Measurements from ENCODE around the gene COBL.

COBL gene

DNA sequence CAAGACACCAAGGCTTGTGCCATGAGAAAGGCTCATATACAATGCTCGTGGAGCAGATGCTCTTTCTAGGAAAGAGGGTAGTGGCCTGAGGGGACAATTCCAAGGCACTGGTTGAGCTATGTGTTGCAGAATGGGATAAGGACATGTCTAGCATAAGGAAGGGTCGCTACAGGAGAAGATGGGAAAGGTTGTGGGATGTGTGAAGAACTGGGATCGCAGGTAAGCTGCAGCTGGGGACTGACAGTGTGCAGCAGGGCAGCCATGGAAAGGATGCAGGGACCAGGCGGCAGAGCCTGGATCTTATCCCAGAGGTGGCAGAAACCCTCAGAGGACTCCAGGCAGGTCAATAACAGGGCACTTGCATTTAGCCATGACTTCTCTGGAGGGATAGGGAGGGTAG lies 56.1 kb downstream of the COBL start:
- peak overlapping the region; percentile 99 for H3K27ac ChIP-seq

DNA sequence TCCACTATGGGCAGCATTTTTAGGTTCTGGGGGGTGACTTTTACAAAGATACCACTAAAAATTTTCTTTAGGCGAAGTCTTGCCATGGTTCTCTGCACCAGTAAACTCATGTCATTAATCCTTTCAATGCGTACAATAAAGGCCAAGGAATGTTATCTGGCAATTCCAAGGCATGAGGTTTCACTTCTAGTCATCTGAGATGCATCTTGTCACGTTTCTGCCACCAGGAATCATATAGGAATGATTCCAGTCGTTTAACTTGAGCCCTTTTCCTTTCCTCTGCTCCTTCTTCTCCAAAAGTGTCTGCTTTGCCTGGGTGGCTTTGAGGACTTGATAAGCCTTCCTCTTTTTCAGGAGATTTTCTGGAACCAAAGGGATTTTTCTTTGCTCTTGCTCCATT lies 56.8 kb downstream of the COBL start:
- Histone ChIP-seq H3K9ac (no peak overlapping the region), H2AFZ (no peak overlapping the region), H3K27ac (peak overlapping the region; percentile 99), H3K4me3 (ENCODE audit: low read depth, low read length) (no peak overlapping the region), H3K27me3 (ENCODE audit: control insufficient read depth, insufficient read depth, low read length) (no peaks in the 10 kb centered on the region), H3K36me3 (ENCODE audit: control insufficient read depth, insufficient read depth, low read length) (no peaks in the 10 kb centered on the region), H3K79me2 (peaks cover 33% of the 10 kb centered on the region), H3K9me3 (ENCODE audit: control insufficient read depth, low read length) (no peaks in the 10 kb centered on the region), H3K4me1 (peaks cover 65% of the 10 kb centered on the region), H3K4me2 (ENCODE audit: low read length) (no peak overlapping the region)
- TF ChIP-seq, protein P1, sequence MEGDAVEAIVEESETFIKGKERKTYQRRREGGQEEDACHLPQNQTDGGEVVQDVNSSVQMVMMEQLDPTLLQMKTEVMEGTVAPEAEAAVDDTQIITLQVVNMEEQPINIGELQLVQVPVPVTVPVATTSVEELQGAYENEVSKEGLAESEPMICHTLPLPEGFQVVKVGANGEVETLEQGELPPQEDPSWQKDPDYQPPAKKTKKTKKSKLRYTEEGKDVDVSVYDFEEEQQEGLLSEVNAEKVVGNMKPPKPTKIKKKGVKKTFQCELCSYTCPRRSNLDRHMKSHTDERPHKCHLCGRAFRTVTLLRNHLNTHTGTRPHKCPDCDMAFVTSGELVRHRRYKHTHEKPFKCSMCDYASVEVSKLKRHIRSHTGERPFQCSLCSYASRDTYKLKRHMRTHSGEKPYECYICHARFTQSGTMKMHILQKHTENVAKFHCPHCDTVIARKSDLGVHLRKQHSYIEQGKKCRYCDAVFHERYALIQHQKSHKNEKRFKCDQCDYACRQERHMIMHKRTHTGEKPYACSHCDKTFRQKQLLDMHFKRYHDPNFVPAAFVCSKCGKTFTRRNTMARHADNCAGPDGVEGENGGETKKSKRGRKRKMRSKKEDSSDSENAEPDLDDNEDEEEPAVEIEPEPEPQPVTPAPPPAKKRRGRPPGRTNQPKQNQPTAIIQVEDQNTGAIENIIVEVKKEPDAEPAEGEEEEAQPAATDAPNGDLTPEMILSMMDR (IDR thresholded peaks at IDR 0.05): no peak

More for the DNA sequence above, 56.1 kb downstream of the COBL start:
- TF ChIP-seq, protein P1 (IDR thresholded peaks at IDR 0.05): no peak
- no peak overlapping the region for H3K4me3 ChIP-seq (ENCODE audit: low read depth, low read length)
- no peaks in the 10 kb centered on the region for H3K36me3 ChIP-seq (ENCODE audit: control insufficient read depth, insufficient read depth, low read length)
- H3K9me3 ChIP-seq (ENCODE audit: control insufficient read depth, low read length): no peaks in the 10 kb centered on the region
- no peak overlapping the region for H3K9ac ChIP-seq
- no peak overlapping the region for H3K4me2 ChIP-seq (ENCODE audit: low read length)
- no peaks in the 10 kb centered on the region for H3K27me3 ChIP-seq (ENCODE audit: control insufficient read depth, insufficient read depth, low read length)
- no peak overlapping the region for H2AFZ ChIP-seq
- peaks cover 40% of the 10 kb centered on the region for H3K79me2 ChIP-seq
- H3K4me1 ChIP-seq: peaks cover 65% of the 10 kb centered on the region

DNA sequence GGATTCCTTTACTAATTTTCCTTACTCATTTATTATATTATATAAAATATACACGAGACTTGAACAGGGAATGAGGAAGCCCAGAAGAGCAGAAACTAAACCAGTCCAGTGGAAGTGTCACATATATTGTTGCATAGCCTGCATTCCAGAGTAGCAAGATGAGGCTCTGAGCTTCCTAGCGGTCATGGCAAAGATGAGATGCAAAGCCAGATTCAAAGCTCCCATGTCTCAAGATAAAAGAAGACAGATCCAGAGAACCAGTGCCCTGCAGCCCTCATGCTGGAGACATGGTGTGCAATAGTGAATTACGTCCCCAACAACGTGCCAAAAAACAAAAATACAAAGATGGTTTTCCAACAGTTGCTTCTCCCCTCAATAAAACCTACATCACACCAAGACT lies 59.7 kb downstream of the COBL start:
- no peak overlapping the region for H3K9ac ChIP-seq
- H3K79me2 ChIP-seq: peaks cover 20% of the 10 kb centered on the region
- no peaks in the 10 kb centered on the region for H3K9me3 ChIP-seq (ENCODE audit: control insufficient read depth, low read length)
- H3K27me3 ChIP-seq (ENCODE audit: control insufficient read depth, insufficient read depth, low read length): no peaks in the 10 kb centered on the region
- H3K4me3 ChIP-seq (ENCODE audit: low read depth, low read length): no peak overlapping the region
- H2AFZ ChIP-seq: no peak overlapping the region
- H3K4me2 ChIP-seq (ENCODE audit: low read length): no peak overlapping the region
- TF ChIP-seq, protein P1 (IDR thresholded peaks at IDR 0.05): no peak
- no peaks in the 10 kb centered on the region for H3K36me3 ChIP-seq (ENCODE audit: control insufficient read depth, insufficient read depth, low read length)
- peaks cover 43% of the 10 kb centered on the region for H3K4me1 ChIP-seq
- H3K27ac ChIP-seq: no peak overlapping the region

- Histone ChIP-seq H3K9me3 (ENCODE audit: control insufficient read depth, low read length) (no peaks in the 10 kb centered on the region), H3K4me1 (peaks cover 42% of the 10 kb centered on the region), H3K9ac (no peak overlapping the region), H2AFZ (peak overlapping the region; percentile 8), H3K27me3 (ENCODE audit: control insufficient read depth, insufficient read depth, low read length) (no peaks in the 10 kb centered on the region), H3K4me3 (ENCODE audit: low read depth, low read length) (no peak overlapping the region), H3K27ac (peak overlapping the region; percentile 56), H3K79me2 (peaks cover 19% of the 10 kb centered on the region), H3K4me2 (ENCODE audit: low read length) (no peak overlapping the region), H3K36me3 (ENCODE audit: control insufficient read depth, insufficient read depth, low read length) (no peaks in the 10 kb centered on the region)
- TF ChIP-seq, protein P1 (IDR thresholded peaks at IDR 0.05): no peak
These were observed 60.3 kb downstream of the COBL start for GRCh38 chr7:51256209-51256781.

- no peaks in the 10 kb centered on the region for H3K36me3 ChIP-seq (ENCODE audit: control insufficient read depth, insufficient read depth, low read length)
- H3K79me2 ChIP-seq: peaks cover 15% of the 10 kb centered on the region
- no peak overlapping the region for H3K9ac ChIP-seq
- H3K27ac ChIP-seq: peak overlapping the region; percentile 56
- H3K4me3 ChIP-seq (ENCODE audit: low read depth, low read length): no peak overlapping the region
- TF ChIP-seq, protein P1 (IDR thresholded peaks at IDR 0.05): no peak
- H3K27me3 ChIP-seq (ENCODE audit: control insufficient read depth, insufficient read depth, low read length): no peaks in the 10 kb centered on the region
- peaks cover 41% of the 10 kb centered on the region for H3K4me1 ChIP-seq
- H3K4me2 ChIP-seq (ENCODE audit: low read length): no peak overlapping the region
- H3K9me3 ChIP-seq (ENCODE audit: control insufficient read depth, low read length): no peaks in the 10 kb centered on the region
- no peak overlapping the region for H2AFZ ChIP-seq
These were observed 60.9 kb downstream of the COBL start for GRCh38 chr7:51255536-51256208.
